HG03354 (cell line): ENCODE measurements around the gene NR3C1.

Experiments used
- ATAC-seq: cut with Tn5 transposase; IDR thresholded peaks from one replicate; pipeline ENCODE4 v1.9.1; 2021; ENCODE audit warnings: mild to moderate bottlenecking; ENCODE audit not compliant: unreplicated experiment, poor library complexity, severe bottlenecking

Gene NR3C1

GRCh38 chr5:143400541-143401226, 2.8 kb downstream of the NR3C1 start:
- ATAC-seq, result no peak

- no peak for ATAC-seq
Measured at GRCh38 chr5:143399616-143400540, 3.6 kb downstream of the NR3C1 start.

GRCh38 chr5:143398451-143399237, 4.8 kb downstream of the NR3C1 start:
- ATAC-seq, result no peak

DNA sequence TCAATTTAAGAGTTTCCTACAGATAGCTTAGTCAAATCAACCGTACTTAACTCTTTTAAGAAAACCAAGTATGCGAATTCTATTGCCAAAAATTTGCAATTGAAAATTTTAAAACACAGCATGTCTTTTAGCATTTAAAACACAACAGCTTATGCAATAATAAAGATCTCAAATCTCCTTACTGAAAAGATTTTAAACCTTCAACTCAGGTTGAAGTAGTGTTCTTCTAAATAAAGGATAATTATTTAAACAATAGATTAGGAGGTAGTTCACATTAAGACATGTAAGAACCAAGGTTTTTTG, 5.5 kb downstream of the NR3C1 start:
- ATAC-seq, result no peak

DNA sequence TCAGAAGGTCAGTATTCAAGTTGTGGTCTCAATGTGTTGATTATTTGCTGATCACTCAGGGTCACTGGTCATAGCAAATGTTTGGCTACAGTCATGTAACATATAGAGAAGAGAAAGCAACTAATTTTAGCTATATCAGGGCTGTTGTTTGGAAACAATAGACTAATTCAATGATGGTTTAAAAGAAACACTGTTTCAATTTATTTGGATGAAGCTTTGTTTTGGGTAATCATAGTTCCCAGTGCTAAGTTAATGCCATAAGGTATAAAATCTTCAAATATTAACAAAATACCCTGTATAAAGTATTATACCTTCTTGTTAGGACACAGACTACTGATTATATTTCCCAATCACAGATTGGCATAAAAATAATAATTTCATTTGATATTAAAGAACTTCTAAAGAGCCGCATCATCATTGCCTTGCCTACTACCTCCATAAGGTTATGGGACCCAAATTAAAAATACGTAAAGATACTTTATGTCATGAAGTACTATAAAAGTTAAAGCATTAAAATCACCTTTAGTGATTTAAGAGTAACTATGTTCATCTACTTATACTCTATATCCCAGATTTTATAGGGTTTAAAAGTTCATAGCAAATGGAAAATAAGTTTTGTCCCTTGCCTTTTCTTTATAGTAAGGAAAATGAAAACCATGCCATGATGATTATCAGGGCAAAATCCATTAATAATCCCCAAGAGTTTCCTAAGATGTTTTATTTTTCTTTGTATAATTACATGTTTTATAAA, 6.0 kb downstream of the NR3C1 start:
- no peak for ATAC-seq

DNA sequence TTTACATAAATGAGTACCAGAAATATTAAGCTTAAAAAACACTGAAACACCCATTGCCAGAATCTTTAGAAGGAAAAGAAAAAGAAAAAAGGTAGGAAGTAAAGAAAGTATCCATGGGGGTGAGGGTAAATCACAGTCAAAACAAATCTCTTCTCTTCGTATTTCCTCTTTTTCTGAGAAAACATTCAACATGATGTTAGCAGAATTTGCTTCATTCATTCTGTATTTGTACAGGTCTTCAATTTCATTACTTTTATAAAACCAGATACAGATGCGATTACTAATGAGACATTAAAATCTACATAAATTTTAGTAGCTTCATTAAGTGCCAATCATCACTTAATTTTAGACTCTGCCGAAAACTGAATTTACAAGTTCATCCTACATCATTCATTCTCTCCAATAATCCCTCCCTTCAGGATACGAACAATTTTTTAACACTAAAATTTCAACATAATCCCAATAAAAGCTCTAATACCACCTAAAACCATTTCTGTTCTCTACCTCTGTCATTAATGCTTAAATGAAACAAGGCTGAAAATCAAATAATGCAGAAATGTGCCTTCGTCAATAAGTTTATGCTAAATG, 7.0 kb downstream of the NR3C1 start:
- no peak for ATAC-seq

- ATAC-seq, result peak; percentile 70
Measured at GRCh38 chr5:143395638-143396352, 7.7 kb downstream of the NR3C1 start.

DNA sequence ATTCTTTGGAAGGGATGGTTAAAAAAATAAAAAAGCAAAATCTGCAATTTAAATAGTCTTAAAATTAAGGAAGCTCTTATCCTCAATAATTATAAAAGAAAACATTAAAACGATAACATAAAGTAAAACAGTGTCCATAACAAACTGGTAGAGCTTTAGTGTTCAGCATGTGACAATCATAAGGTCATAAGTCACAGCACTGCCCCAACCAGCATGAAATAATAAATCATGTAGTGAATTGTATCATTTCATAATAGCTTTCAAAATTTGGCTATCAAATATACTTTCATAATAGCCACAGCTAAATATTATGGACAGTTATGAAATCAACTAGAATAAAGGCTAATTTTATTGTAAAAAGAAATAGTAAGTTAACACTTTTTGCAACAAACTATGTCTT, 10.0 kb downstream of the NR3C1 start:
- no peak for ATAC-seq

- no peak for ATAC-seq
Measured at GRCh38 chr5:143390941-143391340, 12.5 kb downstream of the NR3C1 start.

GRCh38 chr5:143390258-143390657, 13.2 kb downstream of the NR3C1 start:
- no peak for ATAC-seq

GRCh38 chr5:143386725-143387124, 16.8 kb downstream of the NR3C1 start:
- ATAC-seq, result no peak

DNA sequence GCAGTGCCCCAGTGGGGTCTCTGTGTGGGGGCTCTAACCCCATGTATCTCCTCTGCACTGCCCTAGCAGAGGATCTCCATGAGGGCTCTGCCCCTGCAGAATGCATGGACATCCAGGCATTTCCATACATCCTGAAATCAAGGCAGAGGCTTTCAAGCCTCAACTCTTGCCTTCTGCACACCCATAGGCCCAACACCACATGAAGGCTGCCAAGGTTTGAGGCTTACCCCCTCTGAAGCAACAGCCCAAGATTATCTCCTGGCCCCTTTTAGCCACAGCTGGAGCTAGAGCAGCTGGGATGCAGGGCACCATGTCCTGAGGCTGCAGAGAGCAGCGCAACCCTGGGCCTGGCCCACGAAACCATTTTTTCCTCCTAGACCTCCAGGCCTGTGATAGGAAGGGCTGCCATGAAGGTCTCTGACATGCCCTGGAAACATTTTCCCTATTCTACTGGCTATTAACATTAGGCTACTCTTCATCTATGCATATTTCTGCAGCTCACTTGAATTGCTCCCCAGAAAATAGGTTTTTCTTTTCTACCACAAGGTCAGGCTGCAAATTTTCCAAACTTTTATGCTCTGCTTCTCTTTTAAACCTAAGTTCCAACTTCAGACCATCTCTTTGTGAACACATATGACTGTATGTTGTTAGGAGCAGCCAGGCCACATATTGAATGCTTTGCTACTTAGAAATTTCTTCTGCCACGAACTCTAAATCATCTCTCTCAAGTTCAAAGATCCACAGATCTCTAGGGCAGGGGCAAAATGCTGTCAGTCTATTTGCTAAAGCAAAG, 18.4 kb downstream of the NR3C1 start:
- no peak for ATAC-seq

DNA sequence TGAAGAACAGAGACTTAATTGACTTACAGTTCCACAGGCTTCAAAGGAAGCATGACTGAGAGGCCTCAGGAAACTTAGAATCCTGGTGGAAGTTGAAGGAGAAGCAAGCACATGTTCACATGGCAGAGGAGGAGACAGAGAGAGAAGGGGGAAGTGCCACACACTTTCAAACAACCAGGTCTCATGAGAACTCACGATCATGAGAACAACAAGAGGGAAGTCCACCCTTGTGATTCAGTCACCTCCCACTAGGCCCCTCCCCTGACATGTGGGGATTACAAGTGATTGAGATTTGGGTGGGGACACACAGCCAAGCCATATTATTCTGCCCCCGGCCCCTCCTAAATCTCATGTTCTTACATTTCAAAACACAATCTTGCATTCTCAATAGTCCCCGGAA, 19.5 kb downstream of the NR3C1 start:
- ATAC-seq, result no peak

- ATAC-seq, result no peak
Measured at GRCh38 chr5:143379606-143380005, 23.9 kb downstream of the NR3C1 start.

GRCh38 chr5:143376911-143377813, 26.3 kb downstream of the NR3C1 start:
- no peak for ATAC-seq

- ATAC-seq, result no peak
Measured at GRCh38 chr5:143376195-143376779, 27.2 kb downstream of the NR3C1 start.
